Astrocyte of the hippocampus (primary cell): ENCODE results near the gene SNCB.
A peak's percentile ranks its signal among the peaks of the same experiment; 100 is the strongest.

Experiments
- DNase-seq: peaks from one replicate; pipeline ENCODE4 v3.0.0; 2011; ENCODE audit warnings: low read depth, low spot score

The SNCB gene

GRCh38 chr5:176629853-176630680 lies at the start of gene SNCB, which contains the start of gene EIF4E1B:
Gene SNCB, minus strand, starts transcription at chr5:176630534. Its CDS starts 880 bp downstream, at chr5:176629654.
Gene EIF4E1B, plus strand, starts transcription at chr5:176630675. Its CDS starts 12,113 bp downstream, at chr5:176642788.
- DNase-seq = peak; percentile 80

- no peak for DNase-seq
Observed at GRCh38 chr5:176679365-176680225, 49.3 kb upstream of the SNCB start.

GRCh38 chr5:176678584-176678983 lies 48.2 kb upstream of the SNCB start:
- no peak for DNase-seq

GRCh38 chr5:176677209-176677939 lies 47.0 kb upstream of the SNCB start:
- no peak for DNase-seq

- peak; percentile 18 for DNase-seq
Observed at GRCh38 chr5:176676361-176676824, 46.1 kb upstream of the SNCB start.

- peak; percentile 52 for DNase-seq
Observed at GRCh38 chr5:176675676-176676360, 45.5 kb upstream of the SNCB start.

- DNase-seq = no peak
Observed at GRCh38 chr5:176674799-176675198, 44.5 kb upstream of the SNCB start.

- no peak for DNase-seq
Observed at GRCh38 chr5:176673651-176674583, 43.6 kb upstream of the SNCB start.

GRCh38 chr5:176671890-176672747 lies 41.8 kb upstream of the SNCB start:
- no peak for DNase-seq

GRCh38 chr5:176671399-176671798 lies 41.1 kb upstream of the SNCB start:
- DNase-seq = no peak

- no peak for DNase-seq
Observed at GRCh38 chr5:176670449-176670848, 40.1 kb upstream of the SNCB start.

GRCh38 chr5:176667637-176668036 lies 37.3 kb upstream of the SNCB start:
- no peak for DNase-seq

GRCh38 chr5:176665517-176665916 lies 35.2 kb upstream of the SNCB start:
- no peak for DNase-seq

- DNase-seq = no peak
Observed at GRCh38 chr5:176664886-176665285, 34.6 kb upstream of the SNCB start.

GRCh38 chr5:176664479-176664878 lies 34.1 kb upstream of the SNCB start:
- DNase-seq = no peak

GRCh38 chr5:176663566-176663965 lies 33.2 kb upstream of the SNCB start:
- DNase-seq = no peak

- DNase-seq = no peak
Observed at GRCh38 chr5:176662371-176663333, 32.3 kb upstream of the SNCB start.

GRCh38 chr5:176661676-176662075 lies 31.3 kb upstream of the SNCB start:
- DNase-seq = no peak
